GM23338 (cell line): ENCODE measurements around the gene MYH15. TPM values are rescaled to one million over a fixed set of nuclear protein-coding genes. Genes with fewer than 3 reads are reported as not detected.

ENCODE experiments used
- ATAC-seq: fragments of 200-7000 bp; cut with Tn5 transposase; 3 replicates; pipeline ENCODE4 v1.9.1; 2020
- DNase-seq: peaks from one replicate; pipeline ENCODE4 v3.0.0-alpha.2; 2015; ENCODE audit warnings: low spot score
- H2AFZ ChIP-seq: fragments of 200-600 bp; sonication (generic); 2 replicates; pipeline ENCODE4 v1.8.0; 2016; ENCODE audit warnings: antibody characterized with exemption, mild to moderate bottlenecking, moderate library complexity
- H3F3A ChIP-seq: fragments of 200-600 bp; sonication (generic); replicated peaks from 2 replicates; pipeline ENCODE4 v1.8.0; 2017; ENCODE audit warnings: antibody characterized with exemption, mixed run types, low read depth
- H3K27ac ChIP-seq: fragments of 200-600 bp; sonication (generic); 2 replicates; pipeline ENCODE4 v1.6.1; 2016; ENCODE audit warnings: low read depth
- H3K27me3 ChIP-seq: fragments of 200-600 bp; sonication (generic); 2 replicates; pipeline ENCODE4 v1.8.0; 2016; ENCODE audit warnings: mild to moderate bottlenecking, mixed run types, moderate library complexity; ENCODE audit not compliant: insufficient read depth
- H3K36me3 ChIP-seq: fragments of 200-600 bp; sonication (generic); 2 replicates; pipeline ENCODE4 v1.8.0; 2016; ENCODE audit warnings: mild to moderate bottlenecking; ENCODE audit not compliant: insufficient read depth
- H3K4me1 ChIP-seq: fragments of 200-600 bp; sonication (generic); 2 replicates; pipeline ENCODE4 v1.8.0; 2016; ENCODE audit warnings: mild to moderate bottlenecking, moderate library complexity; ENCODE audit not compliant: insufficient read depth
- H3K4me2 ChIP-seq: fragments of 200-600 bp; sonication (generic); 2 replicates; pipeline ENCODE4 v1.7.1; 2017; ENCODE audit warnings: mixed run types
- H3K4me3 ChIP-seq: fragments of 200-600 bp; sonication (generic); 2 replicates; pipeline ENCODE4 v1.6.1; 2016; ENCODE audit warnings: mixed run types
- H3K79me2 ChIP-seq: fragments of 200-600 bp; sonication (generic); replicated peaks from 2 replicates; pipeline ENCODE4 v1.8.0; 2017; ENCODE audit warnings: mild to moderate bottlenecking; ENCODE audit not compliant: insufficient read depth
- H3K9me2 ChIP-seq: fragments of 200-600 bp; sonication (generic); 2 replicates; pipeline ENCODE4 v1.8.0; 2017; ENCODE audit not compliant: insufficient read depth
- H4K20me1 ChIP-seq: fragments of 200-600 bp; sonication (generic); replicated peaks from 2 replicates; pipeline ENCODE4 v1.8.0; 2017; ENCODE audit warnings: mild to moderate bottlenecking; ENCODE audit not compliant: insufficient read depth
- H3K27ac Mint-ChIP-seq: 2 replicates; pipeline ENCODE4 v1.8.0; 2020; ENCODE audit warnings: inconsistent platforms, mild to moderate bottlenecking, moderate library complexity, mixed read lengths
- H3K27me3 Mint-ChIP-seq: 3 replicates; pipeline ENCODE4 v1.8.0; 2022; ENCODE audit warnings: low read depth, mild to moderate bottlenecking, moderate library complexity, mixed read lengths, inconsistent platforms; ENCODE audit not compliant: insufficient read depth, poor library complexity
- H3K36me3 Mint-ChIP-seq: 3 replicates; pipeline ENCODE4 v1.8.0; 2021; ENCODE audit warnings: low read depth, mild to moderate bottlenecking, inconsistent platforms, moderate library complexity, mixed read lengths
- H3K4me1 Mint-ChIP-seq: 3 replicates; pipeline ENCODE4 v1.8.0; 2020; ENCODE audit warnings: mild to moderate bottlenecking, inconsistent platforms, mixed read lengths
- H3K4me3 Mint-ChIP-seq: 3 replicates; pipeline ENCODE4 v1.8.0; 2021; ENCODE audit warnings: moderate library complexity, mild to moderate bottlenecking, inconsistent platforms, mixed read lengths
- H3K9me3 Mint-ChIP-seq: 3 replicates; pipeline ENCODE4 v1.8.0; 2020; ENCODE audit warnings: moderate library complexity, mild to moderate bottlenecking, inconsistent platforms, mixed read lengths
- CREB1 ChIP-seq: fragments of 250-450 bp; sonication (Bioruptor Pico); IDR thresholded peaks from 2 replicates; pipeline ENCODE4 v1.5.0; 2020; ENCODE audit warnings: low read depth, mild to moderate bottlenecking, moderate library complexity
- CTCF ChIP-seq, 2 experiments: fragments of 200-600 bp in 1 of 2; sonication (generic) in 1 of 2; conservative IDR thresholded peaks; 2 replicates each; pipeline versions ENCODE4 v1.5.1 to v1.6.1; 2016 to 2017; ENCODE audit warnings: antibody characterized with exemption in 2 of 2, low read depth in 2 of 2, mild to moderate bottlenecking in 2 of 2, moderate library complexity in 1 of 2
- ETS1 ChIP-seq: IDR thresholded peaks from 2 replicates; pipeline ENCODE4 v1.6.1; 2016; ENCODE audit warnings: antibody characterized with exemption
- EZH2 ChIP-seq: fragments of 200-600 bp; sonication (generic); IDR thresholded peaks from one replicate; pipeline ENCODE4 v1.8.0; 2017; ENCODE audit warnings: antibody characterized with exemption, mild to moderate bottlenecking, low read depth; ENCODE audit not compliant: unreplicated experiment
- EZH2phosphoT487 ChIP-seq: fragments of 200-600 bp; sonication (generic); IDR thresholded peaks from one replicate; pipeline ENCODE4 v1.8.1; 2018; ENCODE audit warnings: antibody characterized with exemption; ENCODE audit not compliant: unreplicated experiment
- JUNB ChIP-seq: IDR thresholded peaks from one replicate; pipeline ENCODE4 v1.6.1; 2016; ENCODE audit warnings: antibody characterized with exemption; ENCODE audit not compliant: unreplicated experiment
- NANOG ChIP-seq: IDR thresholded peaks from 2 replicates; pipeline ENCODE4 v1.6.1; 2016; ENCODE audit warnings: antibody characterized with exemption, borderline replicate concordance
- POLR2AphosphoS5 ChIP-seq: IDR thresholded peaks from 2 replicates; pipeline ENCODE4 v1.6.1; 2016; ENCODE audit warnings: antibody characterized with exemption, low read depth
- REST ChIP-seq: IDR thresholded peaks from one replicate; pipeline ENCODE4 v1.6.1; 2018; ENCODE audit warnings: antibody characterized with exemption; ENCODE audit not compliant: unreplicated experiment
- STAT1 ChIP-seq: IDR thresholded peaks from one replicate; pipeline ENCODE4 v1.6.1; 2016; ENCODE audit warnings: antibody characterized with exemption; ENCODE audit not compliant: unreplicated experiment
- ZNF114 ChIP-seq: fragments of 250-450 bp; sonication (Bioruptor Pico); IDR thresholded peaks from 2 replicates; pipeline ENCODE4 v1.5.0; 2020; ENCODE audit warnings: mild to moderate bottlenecking, moderate library complexity
- ZNF331 ChIP-seq: fragments of 250-450 bp; sonication (Bioruptor Pico); IDR thresholded peaks from 2 replicates; pipeline ENCODE4 v1.5.0; 2020; ENCODE audit warnings: low read depth, mild to moderate bottlenecking, moderate library complexity
- ZNF462 ChIP-seq: fragments of 250-450 bp; sonication (Bioruptor Pico); IDR thresholded peaks from 2 replicates; pipeline ENCODE4 v1.5.0; 2020; ENCODE audit warnings: mild to moderate bottlenecking, moderate library complexity
- polyA plus RNA-seq: library from polyadenylated mRNA; unstranded; fragments of >200 nt; fragmentation: Nextera tagmentation; extraction: Ambion mirVana; gene quantifications from 2 replicates; pipeline ENCODE4 v1.2.1, GENCODE V29; 2016
- total RNA-seq: library from RNA; depleted of rRNA; stranded (reverse); fragments of >200 nt; shearing (Covaris generic); gene quantifications from 2 replicates; pipeline ENCODE4 v1.2.3, GENCODE V29; 2014

The MYH15 gene
- total and polyA plus RNA-seq, 2 experiments from 2014 or later, result 0.07 TPM; not detected in 1

GRCh38 chr3:108414007-108414406 lies 96.4 kb downstream of the MYH15 start:
- no peaks in the 10 kb centered on the region for H3K36me3 Mint-ChIP-seq
- no peaks in the 10 kb centered on the region for H3K27me3 ChIP-seq
- H4K20me1 ChIP-seq, result no peaks in the 10 kb centered on the region
- peaks cover 4% of the 10 kb centered on the region for H3K9me2 ChIP-seq
- H3K4me1 ChIP-seq, result no peaks in the 10 kb centered on the region
- H2AFZ ChIP-seq, result no peak overlapping the region
- no peaks in the 10 kb centered on the region for H3K36me3 ChIP-seq
- no peak for ATAC-seq
- H3K79me2 ChIP-seq, result no peaks in the 10 kb centered on the region
- no peak overlapping the region for H3K4me3 ChIP-seq
- no peak overlapping the region for H3K27ac Mint-ChIP-seq
- no peak for DNase-seq
- no peak overlapping the region for H3K27ac ChIP-seq
- no peak overlapping the region for H3K4me3 Mint-ChIP-seq
- no peaks in the 10 kb centered on the region for H3K9me3 Mint-ChIP-seq
- no peaks in the 10 kb centered on the region for H3F3A ChIP-seq
- no peaks in the 10 kb centered on the region for H3K4me1 Mint-ChIP-seq
- H3K27me3 Mint-ChIP-seq, result no peaks in the 10 kb centered on the region
- no peak overlapping the region for H3K4me2 ChIP-seq
- TF ChIP-seq JUNB (no peak), EZH2phosphoT487 (no peak), ZNF114 (no peak), STAT1 (no peak), EZH2 (no peak), CREB1 (CRISPR knock-in tag) (no peak), ETS1 (no peak), CTCF (conservative IDR thresholded peaks at IDR 0.05; ENCODE audit: low read depth in 2 of 2) (no peak), ZNF331 (CRISPR knock-in tag) (no peak), ZNF462 (CRISPR knock-in tag) (no peak), POLR2AphosphoS5 (no peak), REST (no peak), NANOG (no peak)
